Activated naive CD8-positive, alpha-beta T cell treated with anti-CD3 and anti-CD28 coated beads for 36 hours (primary cell): Measurements from ENCODE around the gene RAPGEF2. TPM values are rescaled to one million over a fixed set of nuclear protein-coding genes. Genes with fewer than 3 reads are reported as not detected.

ENCODE experiments used
- DNase-seq: peaks from one replicate; pipeline ENCODE4 v3.0.0; 2021
- H3K27ac Mint-ChIP-seq: one replicate; pipeline ENCODE4 v1.8.0; 2022; ENCODE audit warnings: mild to moderate bottlenecking, moderate library complexity, mixed read lengths
- H3K27me3 Mint-ChIP-seq: one replicate; pipeline ENCODE4 v1.8.0; 2022; ENCODE audit warnings: mild to moderate bottlenecking, mixed read lengths
- H3K36me3 Mint-ChIP-seq: one replicate; pipeline ENCODE4 v1.8.0; 2021; ENCODE audit warnings: mild to moderate bottlenecking, mixed read lengths
- H3K4me1 Mint-ChIP-seq: one replicate; pipeline ENCODE4 v1.8.0; 2021; ENCODE audit warnings: mixed read lengths
- H3K4me3 Mint-ChIP-seq: one replicate; pipeline ENCODE4 v1.8.0; 2022; ENCODE audit warnings: mild to moderate bottlenecking, moderate library complexity, mixed read lengths
- H3K9me3 Mint-ChIP-seq: one replicate; pipeline ENCODE4 v1.8.0; 2022; ENCODE audit warnings: mixed read lengths
- total RNA-seq, 2 experiments: library from RNA; stranded (reverse); gene quantifications; one replicate each; pipeline ENCODE4 v1.2.3, GENCODE V29; 2021

Gene RAPGEF2
- total RNA-seq, 2 experiments from 2014 or later = 19.2 to 22.7 TPM

DNA sequence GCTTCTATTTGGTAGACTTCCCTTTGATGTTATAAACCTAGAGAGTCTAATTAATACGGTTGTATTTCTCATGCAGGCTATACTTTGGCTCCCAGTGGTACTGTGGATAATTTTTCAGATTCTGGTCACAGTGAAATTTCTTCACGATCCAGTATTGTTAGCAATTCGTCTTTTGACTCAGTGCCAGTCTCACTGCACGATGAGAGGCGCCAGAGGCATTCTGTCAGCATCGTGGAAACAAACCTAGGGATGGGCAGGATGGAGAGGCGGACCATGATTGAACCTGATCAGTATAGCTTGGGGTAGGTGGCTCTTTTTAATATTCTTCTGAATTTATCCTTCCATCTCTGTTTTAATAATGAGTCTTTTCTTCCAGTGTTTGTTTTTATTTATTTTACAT lies 249.7 kb downstream of the RAPGEF2 start:
- Mint-ChIP-seq H3K27me3 (no peaks in the 10 kb centered on the region), H3K4me3 (no peak overlapping the region), H3K36me3 (peaks cover 45% of the 10 kb centered on the region), H3K4me1 (no peaks in the 10 kb centered on the region), H3K27ac (no peak overlapping the region), H3K9me3 (no peaks in the 10 kb centered on the region)
- DNase-seq = no peak

DNA sequence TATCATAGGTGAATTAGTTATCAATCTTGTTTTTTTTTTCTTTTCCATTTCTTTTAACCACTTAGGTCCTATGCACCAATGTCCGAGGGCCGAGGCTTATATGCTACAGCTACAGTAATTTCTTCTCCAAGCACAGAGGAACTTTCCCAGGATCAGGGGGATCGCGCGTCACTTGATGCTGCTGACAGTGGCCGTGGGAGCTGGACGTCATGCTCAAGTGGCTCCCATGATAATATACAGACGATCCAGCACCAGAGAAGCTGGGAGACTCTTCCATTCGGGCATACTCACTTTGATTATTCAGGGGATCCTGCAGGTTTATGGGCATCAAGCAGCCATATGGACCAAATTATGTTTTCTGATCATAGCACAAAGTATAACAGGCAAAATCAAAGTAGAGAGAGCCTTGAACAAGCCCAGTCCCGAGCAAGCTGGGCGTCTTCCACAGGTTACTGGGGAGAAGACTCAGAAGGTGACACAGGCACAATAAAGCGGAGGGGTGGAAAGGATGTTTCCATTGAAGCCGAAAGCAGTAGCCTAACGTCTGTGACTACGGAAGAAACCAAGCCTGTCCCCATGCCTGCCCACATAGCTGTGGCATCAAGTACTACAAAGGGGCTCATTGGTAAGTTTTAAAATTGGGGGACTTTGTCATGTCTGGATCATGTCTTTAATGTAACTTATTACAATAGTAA lies 250.7 kb downstream of the RAPGEF2 start:
- H3K36me3 Mint-ChIP-seq = peaks cover 43% of the 10 kb centered on the region
- H3K27me3 Mint-ChIP-seq = no peaks in the 10 kb centered on the region
- no peak for DNase-seq
- no peaks in the 10 kb centered on the region for H3K9me3 Mint-ChIP-seq
- no peak overlapping the region for H3K27ac Mint-ChIP-seq
- H3K4me1 Mint-ChIP-seq = no peaks in the 10 kb centered on the region
- H3K4me3 Mint-ChIP-seq = no peak overlapping the region

DNA sequence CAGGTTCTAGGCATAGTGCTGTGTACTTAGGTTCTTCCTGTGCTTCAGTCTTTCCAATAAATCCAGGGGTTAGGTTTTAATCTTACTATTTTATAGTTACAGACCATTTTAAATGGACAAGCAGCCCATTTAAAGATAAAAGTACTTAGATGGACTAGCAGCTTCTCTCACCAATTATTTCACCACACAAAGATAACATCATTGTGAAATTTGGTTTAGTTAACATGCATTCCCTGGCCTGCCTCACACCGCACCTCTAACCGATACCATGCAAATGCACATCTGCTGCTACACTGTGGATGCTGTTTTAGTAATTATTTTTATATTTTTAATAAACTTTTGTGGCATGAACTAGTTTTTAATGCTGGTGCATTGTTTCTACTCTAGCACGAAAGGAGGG lies 252.6 kb downstream of the RAPGEF2 start:
- Mint-ChIP-seq H3K36me3 (peaks cover 42% of the 10 kb centered on the region), H3K4me3 (no peak overlapping the region), H3K27ac (no peak overlapping the region), H3K9me3 (no peaks in the 10 kb centered on the region), H3K27me3 (no peaks in the 10 kb centered on the region), H3K4me1 (peaks cover under 1% of the 10 kb centered on the region)
- DNase-seq = no peak

DNA sequence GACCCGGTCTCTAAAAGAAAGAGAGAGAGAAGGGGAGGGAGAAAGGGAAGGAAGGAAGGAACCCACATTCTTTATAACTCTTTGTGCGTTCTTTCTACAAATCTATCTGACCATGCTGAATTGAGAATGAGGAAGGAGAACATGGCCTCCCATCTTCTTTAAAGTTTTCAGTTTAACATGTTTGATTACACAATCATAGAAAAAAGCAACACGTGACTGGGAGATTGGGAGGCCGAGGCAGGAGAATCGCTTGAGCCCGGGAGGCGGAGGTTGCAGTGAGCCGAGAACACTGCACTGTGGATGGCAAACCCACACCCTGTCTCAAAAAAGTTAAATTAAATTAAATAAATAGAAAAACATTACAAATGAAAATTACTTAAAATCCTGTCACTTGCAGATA lies 254.5 kb downstream of the RAPGEF2 start:
- Mint-ChIP-seq H3K27me3 (no peaks in the 10 kb centered on the region), H3K27ac (no peak overlapping the region), H3K4me3 (no peak overlapping the region), H3K9me3 (no peaks in the 10 kb centered on the region), H3K36me3 (peaks cover 41% of the 10 kb centered on the region), H3K4me1 (peaks cover 1% of the 10 kb centered on the region)
- no peak for DNase-seq

DNA sequence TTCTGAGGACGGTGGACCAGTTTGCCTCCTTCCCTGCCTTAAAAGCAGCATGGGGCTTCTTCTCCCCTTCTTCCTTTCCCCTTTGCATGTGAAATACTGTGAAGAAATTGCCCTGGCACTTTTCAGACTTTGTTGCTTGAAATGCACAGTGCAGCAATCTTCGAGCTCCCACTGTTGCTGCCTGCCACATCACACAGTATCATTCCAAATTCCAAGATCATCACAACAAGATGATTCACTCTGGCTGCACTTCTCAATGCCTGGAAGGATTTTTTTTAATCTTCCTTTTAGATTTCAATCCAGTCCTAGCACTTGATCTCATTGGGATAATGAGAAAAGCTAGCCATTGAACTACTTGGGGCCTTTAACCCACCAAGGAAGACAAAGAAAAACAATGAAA lies 255.3 kb downstream of the RAPGEF2 start:
- Mint-ChIP-seq H3K27me3 (no peaks in the 10 kb centered on the region), H3K9me3 (no peaks in the 10 kb centered on the region), H3K27ac (no peak overlapping the region), H3K36me3 (peaks cover 38% of the 10 kb centered on the region), H3K4me3 (no peak overlapping the region), H3K4me1 (peaks cover 1% of the 10 kb centered on the region)
- no peak for DNase-seq

DNA sequence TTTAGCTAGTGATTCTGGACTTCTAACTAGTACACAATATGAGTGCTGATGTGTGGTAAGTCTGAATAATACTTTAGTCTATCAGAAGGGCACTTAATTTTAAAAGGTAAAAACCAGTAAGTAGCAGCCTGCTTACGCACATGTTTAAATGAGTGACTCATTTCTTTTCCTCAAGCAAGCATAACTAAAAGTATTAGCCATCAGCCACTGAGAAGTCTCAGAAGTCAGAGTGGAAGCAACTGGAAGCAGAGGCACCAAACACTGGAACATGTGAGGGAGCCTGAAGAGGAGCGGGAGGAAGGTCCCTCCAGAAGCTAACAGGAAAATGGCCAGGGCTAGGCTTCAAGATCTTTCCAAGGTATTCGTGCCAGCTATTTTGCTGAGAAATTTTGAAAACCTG lies 257.7 kb downstream of the RAPGEF2 start:
- DNase-seq = no peak
- Mint-ChIP-seq H3K27me3 (no peaks in the 10 kb centered on the region), H3K9me3 (no peaks in the 10 kb centered on the region), H3K36me3 (peaks cover 29% of the 10 kb centered on the region), H3K4me1 (peaks cover 1% of the 10 kb centered on the region), H3K4me3 (no peak overlapping the region), H3K27ac (no peak overlapping the region)

DNA sequence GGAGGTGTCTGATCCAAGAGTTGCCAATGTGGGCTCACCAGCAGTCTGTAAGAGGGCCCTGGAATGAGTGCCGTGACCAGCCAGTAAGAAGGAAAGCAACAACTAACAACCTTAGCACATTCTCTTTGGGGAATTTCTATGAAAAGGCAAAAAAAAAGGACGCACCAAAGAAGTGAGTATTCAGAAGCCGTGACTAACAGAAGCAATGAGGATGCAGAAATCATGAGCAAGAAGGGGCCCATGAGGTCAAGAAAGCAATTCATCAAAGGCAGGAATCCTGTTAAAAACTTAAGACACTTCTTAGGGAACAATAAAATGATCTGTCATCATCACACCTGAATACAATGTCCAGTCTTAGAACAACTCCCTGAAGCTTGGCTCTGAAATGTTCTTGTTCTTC lies 260.5 kb downstream of the RAPGEF2 start:
- Mint-ChIP-seq H3K4me3 (no peak overlapping the region), H3K9me3 (no peaks in the 10 kb centered on the region), H3K27ac (no peak overlapping the region), H3K27me3 (no peaks in the 10 kb centered on the region), H3K4me1 (peaks cover 1% of the 10 kb centered on the region), H3K36me3 (peaks cover 15% of the 10 kb centered on the region)
- no peak for DNase-seq

DNA sequence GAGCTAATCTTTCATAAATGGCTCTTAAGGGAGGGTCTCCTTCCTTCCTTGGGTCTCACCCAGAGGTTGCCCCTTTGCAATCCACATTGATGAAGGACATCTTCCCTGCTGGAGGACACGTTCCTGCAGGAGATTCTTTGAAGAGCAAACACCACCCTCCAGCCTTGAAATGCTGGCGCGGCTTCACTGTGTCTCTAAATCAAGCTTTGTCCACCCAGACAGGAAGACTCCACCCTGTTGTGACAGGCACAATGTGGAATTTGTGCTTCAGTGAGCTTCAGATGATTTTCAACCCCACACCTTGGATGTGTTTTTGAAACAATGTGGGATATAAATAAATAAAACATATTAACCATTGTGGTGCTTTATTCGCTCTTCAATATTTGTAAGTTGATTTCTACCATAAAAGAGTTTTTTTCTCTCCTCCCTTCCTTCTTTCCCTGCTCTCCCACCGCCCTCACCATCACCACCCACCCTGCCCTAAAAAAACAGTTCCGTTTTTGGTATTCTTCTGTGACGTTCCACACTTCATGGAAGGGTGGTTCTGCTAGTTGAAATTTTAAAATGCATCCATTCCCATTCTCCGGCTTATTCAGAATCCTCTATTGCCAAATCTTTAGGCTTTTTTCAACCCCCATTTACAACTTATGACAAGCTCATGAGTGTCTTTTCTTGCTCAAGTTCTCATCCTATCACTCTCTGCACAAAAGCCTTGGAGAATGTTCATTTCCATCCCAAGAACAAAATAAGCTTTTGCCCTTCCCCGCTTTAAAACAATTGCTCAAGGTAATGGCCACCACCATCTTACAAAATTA lies 264.3 kb downstream of the RAPGEF2 start:
- Mint-ChIP-seq H3K9me3 (no peaks in the 10 kb centered on the region), H3K36me3 (peaks cover 3% of the 10 kb centered on the region), H3K27me3 (peaks cover 10% of the 10 kb centered on the region), H3K27ac (no peak overlapping the region), H3K4me1 (no peaks in the 10 kb centered on the region), H3K4me3 (no peak overlapping the region)
- no peak for DNase-seq

DNA sequence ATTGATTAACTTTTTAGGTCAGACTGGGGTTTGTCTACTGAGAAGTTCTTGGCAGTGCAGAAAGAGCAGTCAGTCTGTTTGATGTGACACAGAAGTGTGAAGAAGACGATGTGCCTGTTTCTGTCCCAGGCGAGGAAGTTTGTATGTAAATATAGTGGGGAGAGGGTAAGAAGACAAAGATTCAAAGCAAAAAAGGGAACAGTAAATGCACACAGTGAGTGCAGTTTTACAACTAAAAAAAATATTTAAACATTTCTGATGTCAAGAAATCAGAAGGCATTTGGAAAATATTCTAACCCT lies 264.9 kb downstream of the RAPGEF2 start:
- Mint-ChIP-seq H3K27me3 (peaks cover 10% of the 10 kb centered on the region), H3K27ac (no peak overlapping the region), H3K9me3 (no peaks in the 10 kb centered on the region), H3K36me3 (peaks cover 3% of the 10 kb centered on the region), H3K4me1 (no peaks in the 10 kb centered on the region), H3K4me3 (no peak overlapping the region)
- DNase-seq = no peak

DNA sequence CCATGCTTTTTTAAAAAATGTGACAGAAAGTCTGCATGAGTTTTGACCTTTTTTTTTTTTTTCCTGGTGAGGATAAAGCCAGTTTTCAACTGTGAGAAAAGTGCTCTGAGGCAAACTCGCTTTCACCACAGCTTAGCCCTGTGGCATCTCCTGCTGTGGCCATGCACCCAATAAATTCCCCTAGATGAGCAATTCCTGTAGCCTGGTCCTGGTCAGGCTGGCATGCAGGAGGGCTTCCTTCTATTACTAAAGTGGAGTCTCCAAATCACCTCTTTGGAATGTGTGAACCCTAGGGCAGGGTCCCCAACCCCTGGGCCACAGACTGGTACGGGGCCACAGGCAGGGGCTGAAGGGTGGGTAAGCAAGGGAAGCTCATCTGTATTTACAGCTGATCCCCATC lies 265.4 kb downstream of the RAPGEF2 start:
- peaks cover 10% of the 10 kb centered on the region for H3K27me3 Mint-ChIP-seq
- H3K27ac Mint-ChIP-seq = no peak overlapping the region
- no peak overlapping the region for H3K4me3 Mint-ChIP-seq
- no peak for DNase-seq
- no peaks in the 10 kb centered on the region for H3K9me3 Mint-ChIP-seq
- no peaks in the 10 kb centered on the region for H3K4me1 Mint-ChIP-seq
- peaks cover under 1% of the 10 kb centered on the region for H3K36me3 Mint-ChIP-seq

DNA sequence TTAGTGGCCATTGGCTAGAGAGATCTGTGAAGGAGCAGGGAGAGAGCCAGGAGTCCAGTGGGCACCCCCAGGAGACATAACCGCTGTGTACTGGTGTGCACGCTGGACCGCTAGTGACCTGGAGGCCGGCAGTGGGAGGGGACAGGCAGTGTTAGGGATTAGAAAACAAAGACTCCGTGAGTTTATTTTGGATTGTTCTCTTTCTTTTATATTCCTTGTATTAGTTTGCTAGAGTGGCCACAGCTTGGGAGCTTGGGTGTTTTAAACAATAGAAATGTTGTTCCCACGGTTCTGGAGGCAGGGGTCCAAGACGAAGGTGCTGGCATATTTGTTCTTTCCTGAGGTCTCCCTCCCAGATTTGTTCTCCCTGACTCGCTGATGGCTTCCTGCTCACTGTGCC lies 266.4 kb downstream of the RAPGEF2 start:
- Mint-ChIP-seq H3K9me3 (no peaks in the 10 kb centered on the region), H3K36me3 (no peaks in the 10 kb centered on the region), H3K4me1 (no peaks in the 10 kb centered on the region), H3K27ac (no peak overlapping the region), H3K27me3 (peaks cover 10% of the 10 kb centered on the region), H3K4me3 (no peak overlapping the region)
- DNase-seq = no peak

DNA sequence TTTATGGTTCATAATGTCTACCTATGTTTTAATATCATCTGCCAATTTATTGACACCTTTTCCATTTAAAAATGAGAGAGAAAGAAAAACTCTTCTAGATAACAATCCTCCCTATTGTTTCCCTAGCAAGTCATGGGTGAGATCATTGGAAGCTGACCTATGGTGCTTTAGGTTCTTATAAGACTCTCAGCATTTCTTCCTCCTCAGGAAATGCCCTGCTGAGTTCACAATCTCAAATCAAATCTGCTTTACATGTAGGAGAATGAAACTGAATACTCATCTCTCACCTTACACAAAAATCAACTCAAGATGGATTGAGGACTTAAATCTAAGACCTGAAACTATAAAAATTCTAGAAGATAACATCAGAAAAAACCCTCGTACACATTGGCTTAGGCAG lies 267.4 kb downstream of the RAPGEF2 start:
- H3K36me3 Mint-ChIP-seq = no peaks in the 10 kb centered on the region
- H3K4me3 Mint-ChIP-seq = no peak overlapping the region
- H3K4me1 Mint-ChIP-seq = no peaks in the 10 kb centered on the region
- no peak overlapping the region for H3K27ac Mint-ChIP-seq
- no peaks in the 10 kb centered on the region for H3K9me3 Mint-ChIP-seq
- peaks cover 10% of the 10 kb centered on the region for H3K27me3 Mint-ChIP-seq
- DNase-seq = no peak

DNA sequence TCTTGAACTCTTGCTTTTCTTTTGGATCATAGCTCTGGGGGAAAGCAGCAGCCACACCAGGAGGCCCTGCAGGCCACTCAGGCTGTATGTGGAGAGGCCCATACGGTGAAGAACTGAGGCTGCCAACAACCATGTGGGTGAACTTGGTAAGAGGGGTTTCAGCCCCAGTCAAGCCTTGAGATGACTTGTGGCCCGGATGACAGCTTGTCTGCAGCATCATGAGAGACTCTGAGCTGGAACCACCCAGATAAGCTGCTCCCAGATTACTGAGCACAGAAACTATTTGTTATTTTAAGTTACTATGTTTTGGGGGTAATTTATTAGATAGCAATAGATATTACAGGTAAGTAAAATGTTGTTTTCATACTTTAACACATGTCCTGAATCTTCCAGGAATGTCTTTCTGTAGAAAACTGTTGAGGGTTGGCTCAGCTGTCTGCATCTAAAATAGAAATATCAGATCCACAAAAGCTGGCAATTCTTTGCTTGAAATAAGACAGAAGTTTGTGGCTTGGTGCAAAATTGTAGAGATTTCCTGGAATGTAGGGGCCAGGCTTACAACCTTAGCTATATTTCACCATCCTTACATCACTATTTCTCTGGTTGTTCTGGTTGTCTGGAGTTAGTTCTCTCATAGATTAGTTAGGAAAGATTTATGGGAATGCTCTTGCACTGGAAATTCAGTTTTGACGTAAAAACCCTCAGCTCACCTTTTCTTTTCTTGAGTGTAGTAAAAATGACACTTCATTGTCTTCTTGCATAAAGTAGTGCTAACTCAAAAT lies 272.1 kb downstream of the RAPGEF2 start:
- no peak overlapping the region for H3K27ac Mint-ChIP-seq
- no peaks in the 10 kb centered on the region for H3K4me1 Mint-ChIP-seq
- no peak overlapping the region for H3K4me3 Mint-ChIP-seq
- H3K36me3 Mint-ChIP-seq = no peaks in the 10 kb centered on the region
- DNase-seq = no peak
- H3K27me3 Mint-ChIP-seq = peaks cover 16% of the 10 kb centered on the region
- no peaks in the 10 kb centered on the region for H3K9me3 Mint-ChIP-seq

DNA sequence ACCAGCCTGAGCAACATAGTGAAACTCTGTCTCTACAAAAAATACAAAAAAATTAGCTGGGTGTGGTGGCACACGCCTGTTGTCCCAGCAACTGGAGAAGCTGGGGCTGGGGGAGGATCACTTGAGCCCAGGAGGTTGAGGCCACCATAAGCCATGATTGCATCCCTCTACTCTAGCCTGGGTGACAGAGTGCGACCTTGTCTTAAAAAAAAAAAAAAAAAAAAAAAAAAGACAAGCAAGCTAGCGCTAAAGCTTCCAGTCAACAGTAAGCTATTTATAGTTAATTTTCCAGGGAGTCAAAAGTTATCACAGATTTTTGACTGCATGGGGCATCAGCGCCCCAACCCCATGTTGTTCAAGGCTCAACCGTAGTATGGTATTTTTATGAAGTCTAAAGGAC lies 273.4 kb downstream of the RAPGEF2 start:
- no peak for DNase-seq
- no peaks in the 10 kb centered on the region for H3K9me3 Mint-ChIP-seq
- H3K4me3 Mint-ChIP-seq = no peak overlapping the region
- H3K4me1 Mint-ChIP-seq = no peaks in the 10 kb centered on the region
- no peaks in the 10 kb centered on the region for H3K36me3 Mint-ChIP-seq
- peaks cover 23% of the 10 kb centered on the region for H3K27me3 Mint-ChIP-seq
- H3K27ac Mint-ChIP-seq = no peak overlapping the region

DNA sequence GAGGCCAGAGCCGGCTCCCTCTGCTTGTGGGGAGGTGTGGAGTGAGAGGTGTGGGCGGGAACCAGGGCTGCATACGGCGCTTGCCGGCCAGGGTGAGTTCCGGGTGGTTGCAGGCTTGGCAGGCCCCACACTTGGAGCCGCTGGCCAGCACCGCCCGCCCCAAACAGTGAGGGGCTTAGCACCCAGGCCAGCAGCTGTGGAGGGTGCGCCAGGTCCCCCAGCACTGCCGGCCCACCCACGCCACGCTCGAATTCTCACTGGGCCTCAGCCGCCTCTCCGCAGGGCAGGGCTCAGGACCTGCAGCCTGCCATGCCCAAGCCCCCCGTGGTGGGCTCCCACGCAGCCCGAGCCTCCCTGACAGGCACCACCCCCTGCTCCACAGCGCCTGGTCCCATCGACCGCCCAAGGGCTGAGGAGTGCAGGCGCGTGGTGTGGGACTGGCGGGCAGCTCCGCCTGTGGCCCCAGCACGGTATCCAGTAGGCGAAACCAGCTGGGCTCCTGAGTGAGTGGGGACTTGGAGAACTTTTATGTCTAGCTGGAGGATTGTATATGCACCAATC lies 275.3 kb downstream of the RAPGEF2 start:
- Mint-ChIP-seq H3K27me3 (peaks cover 32% of the 10 kb centered on the region), H3K36me3 (no peaks in the 10 kb centered on the region), H3K9me3 (no peaks in the 10 kb centered on the region), H3K4me3 (no peak overlapping the region), H3K4me1 (no peaks in the 10 kb centered on the region), H3K27ac (no peak overlapping the region)
- DNase-seq = no peak
